Measurements from ENCODE around the gene AK3.

DNA sequence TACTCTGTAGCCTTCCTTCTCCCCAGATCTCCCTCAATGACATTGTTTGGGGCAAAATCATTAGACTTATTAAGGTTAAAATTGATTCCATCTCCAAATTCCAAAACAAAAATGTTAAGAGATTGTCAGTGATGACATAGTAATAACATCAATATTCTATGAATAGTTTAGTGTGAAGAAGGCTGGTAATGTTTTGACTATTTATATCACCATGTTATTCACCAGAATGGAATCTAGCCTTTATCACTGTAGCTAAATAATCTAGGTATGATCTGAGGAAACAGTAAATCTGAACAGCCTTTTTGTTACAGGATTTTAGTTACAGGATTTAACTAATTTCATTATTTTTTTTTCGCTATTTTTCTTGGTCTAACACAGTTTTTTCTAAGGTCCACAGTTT, 79.8 kb downstream of the AK3 start:
- TF ChIP-seq, protein P1, sequence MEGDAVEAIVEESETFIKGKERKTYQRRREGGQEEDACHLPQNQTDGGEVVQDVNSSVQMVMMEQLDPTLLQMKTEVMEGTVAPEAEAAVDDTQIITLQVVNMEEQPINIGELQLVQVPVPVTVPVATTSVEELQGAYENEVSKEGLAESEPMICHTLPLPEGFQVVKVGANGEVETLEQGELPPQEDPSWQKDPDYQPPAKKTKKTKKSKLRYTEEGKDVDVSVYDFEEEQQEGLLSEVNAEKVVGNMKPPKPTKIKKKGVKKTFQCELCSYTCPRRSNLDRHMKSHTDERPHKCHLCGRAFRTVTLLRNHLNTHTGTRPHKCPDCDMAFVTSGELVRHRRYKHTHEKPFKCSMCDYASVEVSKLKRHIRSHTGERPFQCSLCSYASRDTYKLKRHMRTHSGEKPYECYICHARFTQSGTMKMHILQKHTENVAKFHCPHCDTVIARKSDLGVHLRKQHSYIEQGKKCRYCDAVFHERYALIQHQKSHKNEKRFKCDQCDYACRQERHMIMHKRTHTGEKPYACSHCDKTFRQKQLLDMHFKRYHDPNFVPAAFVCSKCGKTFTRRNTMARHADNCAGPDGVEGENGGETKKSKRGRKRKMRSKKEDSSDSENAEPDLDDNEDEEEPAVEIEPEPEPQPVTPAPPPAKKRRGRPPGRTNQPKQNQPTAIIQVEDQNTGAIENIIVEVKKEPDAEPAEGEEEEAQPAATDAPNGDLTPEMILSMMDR (conservative IDR thresholded peaks at IDR 0.05; ENCODE audit: low read length) = no peak
- TF ChIP-seq EZH2phosphoT487 (IDR thresholded peaks at IDR 0.05; ENCODE audit: borderline replicate concordance, low read depth, low read length) = no peak
